Suppressor macrophage (primary cell): ENCODE results near the gene GCK.

Experiments used
- DNase-seq, 4 experiments: peaks; one replicate each; pipeline ENCODE4 v3.0.0-alpha.2; 2020 to 2022

GCK gene

GRCh38 chr7:44103566-44103922, 85.7 kb downstream of the GCK start:
- DNase-seq = no peak

GRCh38 chr7:44102846-44103565, 86.2 kb downstream of the GCK start:
- DNase-seq = no peak

GRCh38 chr7:44101966-44102845, 87.0 kb downstream of the GCK start:
- no peak for DNase-seq

- DNase-seq = no peak
Measured at GRCh38 chr7:44101303-44101965, 87.8 kb downstream of the GCK start.

GRCh38 chr7:44100458-44101302, 88.6 kb downstream of the GCK start:
- no peak for DNase-seq

- no peak for DNase-seq
Measured at GRCh38 chr7:44099669-44100068, 89.6 kb downstream of the GCK start.

GRCh38 chr7:44098092-44099068, 90.9 kb downstream of the GCK start:
- DNase-seq = no peak

GRCh38 chr7:44097064-44097932, 91.9 kb downstream of the GCK start:
- no peak for DNase-seq

GRCh38 chr7:44096326-44096881, 92.8 kb downstream of the GCK start:
- DNase-seq = no peak

GRCh38 chr7:44095781-44096180, 93.5 kb downstream of the GCK start:
- DNase-seq = no peak

- no peak for DNase-seq
Measured at GRCh38 chr7:44094883-44095592, 94.2 kb downstream of the GCK start.

GRCh38 chr7:44094365-44094764, 94.9 kb downstream of the GCK start:
- DNase-seq = peak in 1 of 4 experiments; percentile 25
